EH (cell line): Measurements from ENCODE around the gene PARP9.
A peak's percentile ranks its signal among the peaks of the same experiment; 100 is the strongest.
"Not testable (repeated sequence)": the region's sequence is repeated elsewhere in the genome, so short reads cannot be mapped to it uniquely, and the experiment has no call there.

Experiments used
- DNase-seq: peaks from one replicate; pipeline ENCODE4 v3.0.0-alpha.2; 2015; ENCODE audit warnings: low read depth

Gene PARP9

DNA sequence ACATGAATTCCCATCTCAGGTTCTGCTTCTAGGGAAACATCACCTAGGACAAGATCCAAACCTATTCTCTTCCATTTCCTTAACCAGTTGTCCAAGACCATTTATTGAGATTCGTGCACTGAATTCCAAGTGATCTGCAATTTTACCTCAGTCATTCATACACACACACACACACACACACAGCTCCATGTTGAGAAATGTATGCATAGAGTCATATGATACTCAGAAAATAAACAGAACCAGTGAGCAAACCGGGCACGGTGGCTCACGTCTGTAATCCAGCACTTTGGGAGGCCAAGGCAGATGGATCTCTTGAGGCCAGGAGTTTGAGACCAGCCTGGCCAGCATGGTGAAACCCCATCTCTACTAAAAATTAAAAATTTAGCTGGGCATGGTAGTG is 43.2 kb downstream of the PARP9 start:
- no peak for DNase-seq

DNA sequence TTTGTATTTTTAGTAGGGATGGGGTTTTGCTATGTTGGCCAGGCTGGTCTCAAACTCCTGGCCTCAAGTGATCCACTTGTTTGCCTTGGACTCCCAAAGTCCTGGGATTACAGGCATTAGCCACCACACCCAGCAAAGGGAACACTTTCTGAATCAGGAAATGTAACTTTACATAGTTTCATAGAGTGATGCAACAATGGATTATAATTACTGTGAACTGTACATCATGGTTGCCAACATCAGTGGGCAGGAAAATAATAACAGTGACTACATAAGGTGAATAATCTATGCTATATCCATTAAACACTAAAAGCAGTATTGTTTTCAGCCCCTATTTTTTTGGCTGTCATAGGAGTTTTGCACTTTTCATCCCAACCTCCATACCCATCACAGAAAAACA is 44.4 kb downstream of the PARP9 start:
- peak; percentile 19 for DNase-seq

DNA sequence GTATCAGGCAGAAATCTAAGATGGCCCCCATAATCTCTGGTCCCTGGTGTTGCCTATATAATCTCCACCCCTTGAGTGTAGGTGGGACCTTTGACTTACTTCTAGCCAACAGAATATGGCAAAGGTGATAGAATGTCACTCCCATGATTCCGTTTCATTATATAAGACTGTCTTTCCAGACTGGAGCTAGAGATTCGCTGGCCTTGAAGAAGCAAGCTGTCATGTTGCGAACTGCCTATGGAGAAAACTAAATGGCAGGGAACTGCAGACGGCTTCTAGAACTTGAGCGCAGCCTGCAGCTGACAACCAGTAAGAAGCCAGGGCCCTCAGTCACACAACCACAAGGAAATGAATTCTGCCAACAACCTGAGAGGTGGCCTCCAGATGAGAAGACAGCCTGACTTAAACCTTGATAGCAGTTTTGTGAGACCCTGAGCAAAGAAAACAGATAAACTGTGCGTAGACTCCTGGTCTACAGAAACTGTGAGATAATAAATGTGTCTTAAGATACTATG is 47.2 kb downstream of the PARP9 start:
- no peak for DNase-seq

DNA sequence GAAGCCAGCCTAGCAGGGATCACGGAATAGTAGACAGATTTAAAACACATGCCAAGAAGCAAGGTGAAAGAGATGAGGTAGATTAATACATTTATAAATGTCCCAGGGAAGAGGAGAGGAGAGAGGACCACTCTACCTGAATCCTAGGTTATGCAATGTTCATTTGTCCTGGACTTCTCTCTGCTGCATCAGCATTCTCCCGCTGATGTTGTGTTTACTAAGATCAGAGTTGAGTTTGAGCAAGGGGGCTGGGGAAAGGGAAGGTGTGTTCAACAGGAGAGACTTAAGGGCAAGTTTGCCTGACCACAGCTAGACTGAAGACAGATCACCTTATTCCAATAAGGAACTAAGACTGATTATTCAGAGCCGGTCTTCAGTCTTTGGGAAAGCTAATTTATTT is 48.2 kb downstream of the PARP9 start:
- no peak for DNase-seq

DNA sequence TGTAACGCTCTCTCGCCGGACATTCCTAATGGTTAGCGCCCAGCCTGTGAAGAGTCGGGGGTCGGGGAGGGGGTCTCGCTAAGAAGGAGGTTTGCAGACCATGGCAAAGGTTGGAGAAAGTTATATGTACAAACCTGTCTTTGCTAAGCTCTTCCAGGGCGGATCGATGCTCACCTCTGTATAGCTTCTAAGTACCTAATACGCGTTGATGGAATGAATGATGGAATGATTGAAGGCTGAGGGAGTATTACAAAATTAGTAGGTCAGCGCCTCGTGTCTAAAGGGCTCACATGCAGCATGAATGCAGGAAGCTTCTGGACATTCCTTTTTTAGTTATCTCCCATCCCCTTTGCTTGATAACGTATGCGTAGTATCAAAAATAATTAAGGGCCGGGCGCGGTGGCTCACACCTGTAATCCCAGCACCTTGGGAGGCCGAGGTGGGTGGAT is 49.1 kb downstream of the PARP9 start:
- no peak for DNase-seq

DNA sequence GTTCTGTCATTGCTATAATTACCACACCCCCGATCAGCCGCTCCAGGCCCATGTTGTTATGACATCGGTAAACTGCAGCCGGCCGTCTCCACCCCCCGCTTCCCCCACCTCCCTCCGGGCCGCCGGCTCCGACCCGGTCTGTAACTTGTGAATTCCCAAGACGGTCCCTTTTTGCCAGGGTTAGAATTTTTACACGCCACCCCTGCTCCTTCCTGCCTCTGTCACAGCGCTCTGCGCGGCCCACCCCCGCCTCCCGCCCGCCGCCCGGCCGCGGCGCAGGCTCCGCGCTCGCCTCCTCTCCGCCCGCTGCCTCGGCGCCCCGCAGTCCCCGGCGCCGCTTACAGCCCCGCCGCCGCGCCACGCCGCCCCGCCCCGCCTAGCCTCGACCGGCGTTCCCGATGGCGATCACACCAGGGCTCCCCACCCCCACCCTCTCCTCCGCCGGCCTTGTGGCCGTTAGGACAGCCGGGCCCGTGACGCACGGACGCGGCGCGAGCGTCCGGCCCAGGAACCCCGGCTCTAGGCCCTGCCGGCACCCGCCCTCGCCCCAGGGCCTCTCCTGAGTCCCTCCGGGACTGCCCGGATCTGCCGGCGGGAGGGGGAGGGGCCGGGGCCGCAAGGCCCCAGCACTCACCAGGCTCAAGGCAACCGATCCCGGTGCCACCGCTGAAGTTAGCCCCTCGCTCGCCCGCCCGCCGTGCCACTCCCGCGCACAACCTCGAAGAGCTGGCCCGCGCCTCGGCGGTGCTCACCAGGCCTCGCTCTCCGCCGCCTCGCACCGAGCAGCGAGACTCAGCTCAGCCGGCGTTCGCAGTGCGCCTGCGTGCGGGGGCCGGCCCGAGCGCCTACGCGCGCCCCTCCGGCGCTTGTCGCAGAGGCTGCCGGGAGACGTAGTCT is 49.7 kb downstream of the PARP9 start, which contains the start of gene KPNA1:
KPNA1 (minus strand) TSS at position 817 of the 897 bp plus-strand sequence. CDS start 18,374 bp downstream, outside the sequence.
- peak; percentile 89 for DNase-seq

DNA sequence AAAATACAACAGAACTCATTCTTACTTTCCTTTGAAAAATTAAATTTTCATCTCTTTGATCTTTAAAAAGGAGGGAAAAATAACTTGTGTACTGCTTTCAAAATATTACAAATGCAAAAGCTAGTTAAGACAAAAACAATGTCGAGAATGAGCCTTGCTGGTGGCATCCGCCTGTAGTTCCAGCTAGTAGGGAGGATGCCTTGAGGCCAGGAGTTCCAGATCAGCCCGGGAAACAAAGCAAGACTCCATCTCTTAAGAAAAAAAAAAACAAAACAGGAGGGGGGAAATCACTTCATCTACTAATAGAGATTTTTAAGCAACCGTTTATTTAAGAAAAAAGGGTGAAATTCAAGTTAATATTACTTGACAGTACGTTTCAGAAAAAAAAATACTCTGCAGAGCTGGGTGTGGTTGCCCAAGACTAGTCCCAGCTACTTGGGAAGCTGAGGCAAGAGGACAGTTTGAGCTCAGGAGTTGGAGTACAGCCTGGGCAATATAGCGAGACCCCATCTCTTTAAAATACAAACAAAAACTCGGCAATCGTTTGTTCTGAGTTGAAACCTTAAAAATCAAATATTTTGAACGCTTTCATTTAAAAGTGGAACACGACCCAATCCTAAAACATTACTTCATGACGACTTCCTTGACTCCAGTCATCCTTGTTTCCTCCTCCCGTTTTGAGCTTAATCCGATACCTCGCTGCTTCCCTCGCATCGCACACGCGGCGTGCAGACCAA is 50.5 kb downstream of the PARP9 start:
- peak; percentile 30 for DNase-seq

DNA sequence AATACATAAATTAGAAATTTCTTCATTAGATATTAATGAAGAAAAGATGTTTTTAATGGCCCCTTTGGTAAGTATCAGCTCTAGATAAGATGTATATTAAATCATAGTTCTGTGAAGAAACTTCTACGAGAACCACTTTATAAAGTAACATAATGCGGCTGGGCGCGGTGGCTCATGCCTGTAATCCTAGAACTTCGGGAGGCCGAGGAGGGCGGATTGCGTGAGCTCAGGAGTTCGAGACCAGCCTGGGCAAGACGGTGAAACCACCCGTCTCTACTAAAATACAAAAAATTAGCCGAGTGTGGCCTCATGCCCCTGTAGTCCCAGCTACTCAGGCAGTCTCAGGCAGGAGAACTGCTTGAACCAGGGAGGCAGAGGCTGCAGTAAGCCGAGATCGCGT is 51.8 kb downstream of the PARP9 start:
- no peak for DNase-seq

DNA sequence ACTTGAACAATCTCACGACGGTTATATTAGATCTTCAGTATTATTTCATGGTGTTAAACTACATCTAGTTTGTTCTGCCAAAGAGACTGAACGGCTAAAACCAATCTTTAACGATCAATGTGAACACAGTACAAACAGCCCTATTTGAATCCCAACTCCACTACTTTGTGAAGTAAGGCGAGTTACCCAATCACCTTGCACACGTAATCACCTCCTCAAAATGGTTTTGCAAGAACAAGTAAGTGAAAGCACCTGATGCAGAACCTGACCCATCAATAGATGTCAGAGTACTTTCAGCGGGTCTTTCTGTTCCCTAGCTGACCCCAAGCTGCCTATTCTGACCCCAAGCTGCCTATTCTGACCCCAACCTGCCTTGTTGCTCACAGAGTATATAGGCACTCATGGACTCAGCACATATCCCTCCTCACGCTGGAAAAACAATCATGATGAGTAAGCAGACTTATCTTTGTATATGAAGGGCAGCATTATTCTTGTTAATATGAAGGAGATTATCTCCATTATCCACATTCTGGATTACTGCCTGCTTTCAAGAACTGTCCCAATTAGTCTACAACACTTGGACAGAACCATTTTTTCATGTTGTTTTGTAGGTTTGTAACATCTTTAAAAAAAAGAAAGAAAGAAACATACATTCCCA is 53.1 kb downstream of the PARP9 start:
- DNase-seq: no peak

DNA sequence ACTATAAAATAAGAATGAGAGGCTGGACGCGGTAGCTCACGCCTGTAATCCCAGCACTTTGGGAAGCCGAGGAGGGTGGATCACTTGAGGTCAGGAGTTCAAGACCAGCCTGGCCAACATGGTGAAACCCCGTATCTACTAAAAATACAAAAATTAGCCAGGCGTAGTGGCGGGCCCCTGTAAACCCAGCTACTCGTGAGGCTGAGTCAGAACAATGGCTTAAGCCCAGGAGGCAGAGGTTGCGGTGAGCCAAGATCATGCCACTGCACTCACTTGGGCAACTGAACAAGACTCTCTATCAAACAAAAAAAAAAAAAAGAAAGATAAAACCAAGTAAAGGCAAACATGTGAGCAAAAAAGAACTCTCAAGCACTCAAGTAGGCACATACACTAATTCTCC is 55.2 kb downstream of the PARP9 start:
- not testable (repeated sequence) for DNase-seq

DNA sequence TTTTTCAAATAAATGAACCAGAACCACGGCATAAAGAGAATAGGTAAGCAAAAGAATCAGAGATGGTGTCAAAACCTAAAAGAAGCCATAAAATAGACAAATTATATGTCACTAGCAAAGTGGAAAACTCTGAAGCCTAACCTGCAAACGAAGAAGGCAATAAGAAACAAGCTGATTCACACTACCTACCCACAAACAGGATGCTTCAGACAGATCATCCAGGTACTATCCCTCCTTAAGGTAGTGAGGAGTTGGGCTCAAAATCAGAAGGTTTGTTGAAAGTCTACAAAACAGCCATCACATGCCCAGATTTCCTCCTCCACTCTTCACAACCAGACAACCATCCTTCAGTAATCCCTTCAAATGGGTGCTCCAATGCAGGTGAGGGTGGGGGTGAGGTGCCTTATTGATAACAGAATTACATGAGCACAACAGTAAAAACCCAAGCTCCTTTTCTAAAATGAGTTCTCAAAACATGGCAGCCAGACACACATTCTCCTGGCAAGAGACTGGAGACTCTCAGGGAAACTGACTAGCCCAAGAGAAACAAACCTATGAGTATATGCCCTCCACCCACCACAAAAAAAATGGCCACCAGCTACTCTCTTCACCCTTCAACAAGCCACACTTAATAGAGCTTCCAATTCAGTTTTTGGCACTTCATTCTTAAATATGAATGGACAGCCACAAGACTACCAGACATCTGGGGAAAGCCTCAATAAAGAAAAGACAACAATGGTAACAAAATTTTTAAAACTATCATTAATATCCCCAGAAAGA is 55.8 kb downstream of the PARP9 start:
- DNase-seq: no peak

DNA sequence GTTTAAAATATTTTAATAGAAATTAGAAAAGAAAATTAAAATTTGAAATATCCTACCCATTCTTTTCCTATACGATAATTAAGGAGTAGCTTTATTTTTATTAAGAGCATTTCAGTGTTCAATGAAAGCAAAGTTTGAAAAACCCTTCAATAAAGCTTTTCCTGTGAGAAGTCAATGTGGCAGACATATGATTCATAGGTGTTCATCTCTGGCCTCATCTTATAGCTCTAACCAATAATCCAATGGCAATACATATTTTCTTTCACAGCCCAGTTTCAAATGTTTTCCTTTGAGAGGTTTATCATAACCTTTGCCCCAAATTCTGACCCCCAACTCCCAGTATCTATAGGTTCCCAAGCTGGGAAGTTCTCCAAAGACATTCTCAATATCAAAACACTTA is 57.6 kb downstream of the PARP9 start:
- no peak for DNase-seq

DNA sequence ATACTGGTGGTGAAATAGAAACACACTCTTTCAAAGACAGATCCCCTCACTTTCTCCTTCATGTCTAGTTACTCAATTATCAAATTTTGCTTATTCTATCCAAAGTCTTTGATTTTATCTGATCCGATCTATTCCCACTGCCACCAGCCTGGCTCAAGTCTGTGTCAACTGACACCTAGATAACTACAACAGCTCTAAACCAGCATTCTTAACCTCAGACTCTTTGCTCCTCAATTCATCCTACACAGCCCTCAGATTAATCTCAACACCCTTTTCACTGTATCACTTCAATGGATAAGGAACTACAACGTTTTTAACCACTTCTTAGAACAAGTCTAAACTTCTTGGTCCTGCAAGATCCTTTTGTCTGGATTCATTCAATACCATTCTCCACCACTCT is 58.4 kb downstream of the PARP9 start:
- DNase-seq: no peak

DNA sequence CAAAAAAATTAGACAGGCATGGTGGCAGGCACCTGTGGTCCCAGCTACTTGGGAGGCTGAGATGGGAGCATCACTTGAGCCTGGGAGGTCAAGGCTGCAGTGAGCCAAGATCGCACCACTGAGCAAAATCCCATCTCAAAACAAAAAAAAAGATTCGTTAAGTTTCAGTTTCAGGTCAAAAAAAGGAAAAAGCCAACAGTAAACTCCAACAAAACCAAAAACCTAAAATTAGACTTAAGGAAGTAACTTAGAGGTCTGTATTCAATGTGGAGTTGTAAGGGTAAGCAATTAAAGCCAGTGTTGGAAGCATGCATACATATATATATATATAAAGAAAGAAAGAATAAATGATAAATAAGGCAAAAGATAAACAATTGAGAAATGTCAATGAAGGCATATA is 61.2 kb downstream of the PARP9 start:
- no peak for DNase-seq

DNA sequence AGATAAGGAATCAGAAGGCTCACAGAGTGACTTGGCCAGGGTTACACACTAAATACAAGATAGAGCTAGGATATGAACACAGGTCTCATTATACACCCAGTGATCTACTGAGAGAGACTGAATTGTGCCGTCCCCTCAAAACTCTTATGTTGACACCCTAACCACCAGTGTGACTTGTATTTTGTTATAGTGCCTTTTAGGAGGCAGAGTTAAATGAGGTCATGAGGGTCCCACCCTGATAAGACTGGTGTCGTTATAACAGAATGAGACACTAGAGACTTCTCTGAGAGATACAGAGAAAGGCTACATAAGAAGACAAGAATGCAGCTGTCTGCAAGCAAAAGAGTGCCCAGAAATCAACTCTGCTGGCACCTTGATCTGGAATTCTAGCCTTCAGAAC is 62.0 kb downstream of the PARP9 start:
- DNase-seq: no peak

DNA sequence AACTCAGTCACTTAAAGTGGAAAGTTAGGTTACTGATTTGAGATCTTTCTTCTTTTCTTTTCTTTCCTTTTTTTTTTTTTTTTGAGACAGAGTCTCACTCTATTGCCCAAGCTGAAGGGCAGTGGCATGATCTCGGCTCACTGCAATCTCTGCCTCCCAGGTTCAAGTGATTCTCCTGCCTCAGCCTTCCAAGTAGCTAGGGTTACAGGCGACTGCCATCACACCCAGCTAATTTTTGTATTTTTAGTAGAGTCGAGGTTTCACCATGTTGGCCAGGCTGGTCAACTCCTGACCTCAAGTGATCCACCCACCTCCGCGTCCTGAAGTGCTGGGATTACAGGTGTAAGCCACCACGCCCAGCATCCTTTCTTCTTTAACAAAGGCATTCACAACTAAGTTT is 63.1 kb downstream of the PARP9 start:
- not testable (repeated sequence) for DNase-seq

DNA sequence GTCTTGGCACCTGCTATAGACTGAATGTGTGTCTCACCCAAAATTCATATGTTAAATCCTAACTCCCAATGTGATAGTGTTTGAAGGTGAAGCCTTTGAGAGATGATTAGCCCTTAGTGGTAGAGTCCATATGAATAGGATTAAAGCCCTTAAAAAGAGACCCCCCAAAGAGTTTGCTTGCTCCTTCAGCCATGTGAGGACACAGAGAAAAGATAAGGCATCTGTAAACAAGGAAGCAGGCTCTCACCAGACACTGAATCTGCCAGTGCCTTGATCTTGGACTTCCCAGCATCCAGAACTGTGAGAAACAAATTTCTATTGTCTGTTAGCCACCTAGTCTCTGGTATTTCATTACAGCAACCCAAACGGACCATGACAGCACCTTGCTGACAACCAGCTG is 65.9 kb downstream of the PARP9 start:
- DNase-seq: no peak

DNA sequence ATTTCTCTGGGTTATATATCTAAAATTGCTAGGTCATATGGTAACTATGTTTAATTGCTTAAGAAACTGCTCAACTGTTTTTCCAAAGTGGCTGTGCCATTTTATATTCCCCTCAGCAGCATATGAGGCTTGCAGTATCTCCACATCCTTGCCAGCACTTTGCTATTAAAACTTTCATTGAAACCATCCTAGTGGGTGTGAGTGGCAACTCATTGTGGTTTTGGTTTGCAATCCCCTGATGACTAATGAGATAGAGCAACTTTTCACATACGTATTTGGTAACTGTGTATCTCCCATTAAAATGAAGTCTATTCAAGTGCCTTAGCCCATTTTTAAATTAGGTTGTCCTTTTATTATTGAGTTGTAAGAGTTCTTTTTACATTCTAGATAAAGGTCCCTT is 66.7 kb downstream of the PARP9 start:
- DNase-seq: peak; percentile 94

DNA sequence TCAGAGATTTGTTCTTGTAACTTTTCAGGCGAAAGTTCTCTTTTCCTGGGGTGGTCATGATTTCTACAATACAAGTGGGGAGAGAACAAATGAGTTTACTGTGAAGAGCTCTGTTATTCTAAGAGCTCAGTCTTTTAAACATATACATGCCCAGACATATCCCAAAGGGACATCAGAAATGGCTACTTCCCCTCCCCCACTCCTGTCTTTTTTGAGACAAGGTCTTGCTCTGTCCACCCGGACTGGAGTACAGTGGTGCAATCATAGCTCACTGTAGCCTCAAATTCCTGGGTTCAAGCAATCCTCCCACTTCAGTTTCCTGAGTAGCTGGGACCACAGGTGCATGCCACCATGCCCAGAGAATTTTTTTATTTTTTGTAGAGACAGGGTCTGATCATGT is 67.6 kb downstream of the PARP9 start:
- DNase-seq: no peak

DNA sequence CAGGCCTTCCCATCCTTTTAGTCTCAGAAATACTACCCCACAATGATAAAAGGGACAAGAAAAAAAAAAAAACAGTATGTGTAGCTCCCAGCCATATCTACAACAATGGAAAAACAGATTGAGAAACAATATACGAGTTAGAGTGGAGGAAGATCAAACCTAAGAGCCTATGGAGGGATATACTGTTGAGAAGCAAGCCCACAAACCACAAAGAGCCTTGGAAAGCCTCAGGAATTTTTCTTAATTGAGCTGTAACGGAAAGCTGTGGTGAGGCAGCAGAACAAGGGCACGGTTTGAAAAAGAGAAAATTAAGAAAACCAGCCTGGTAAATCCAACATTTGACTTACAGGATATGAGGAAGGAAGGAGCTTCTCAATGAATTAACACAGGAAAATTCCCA is 70.8 kb downstream of the PARP9 start:
- peak; percentile 80 for DNase-seq

DNA sequence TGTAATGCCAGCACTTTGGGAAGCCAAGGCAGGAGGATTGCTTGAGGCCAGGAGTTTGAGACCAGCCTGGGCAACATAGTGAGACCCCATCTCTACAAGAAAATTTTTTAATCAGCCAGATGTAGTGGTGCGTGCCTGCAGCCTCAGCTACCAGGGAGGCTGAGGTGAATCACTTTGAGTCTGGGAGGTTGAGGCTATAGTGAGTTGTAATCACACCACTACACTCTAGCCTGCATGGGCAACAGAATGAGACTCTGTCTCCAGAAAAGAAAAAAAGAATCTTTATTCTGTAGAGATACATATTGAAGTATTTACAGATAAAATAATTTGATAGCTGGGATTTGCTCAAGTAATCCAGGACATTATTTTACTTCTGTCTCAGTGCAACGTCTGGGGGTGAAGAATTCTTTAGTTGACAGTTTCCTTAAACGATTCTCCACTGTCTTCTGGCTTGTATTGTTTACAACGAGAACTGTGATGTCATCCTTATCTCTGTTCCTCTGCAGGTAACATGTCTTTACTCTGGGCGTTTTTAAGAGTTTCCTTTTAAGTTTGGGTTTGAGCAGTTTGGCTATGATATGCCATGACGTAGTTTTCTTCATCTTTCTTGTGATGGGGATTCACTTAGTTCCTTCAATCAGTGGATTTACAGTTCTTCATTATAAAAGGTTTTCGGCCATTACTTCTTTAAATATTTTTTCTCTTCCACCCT is 75.7 kb downstream of the PARP9 start:
- no peak for DNase-seq
